IMR-90 (cell line): ENCODE measurements around the gene RAB38. TPM values are rescaled to one million over a fixed set of nuclear protein-coding genes. Genes with fewer than 3 reads are reported as not detected.

Experiments
- ATAC-seq: fragments of 200-7000 bp; cut with Tn5 transposase; 2 replicates; pipeline ENCODE4 v1.9.1; 2020; ENCODE audit warnings: low read depth, mild to moderate bottlenecking, moderate library complexity
- BruUV-seq: library from RNA; stranded (reverse); fragments of 400-500 nt; replicated peaks from 2 replicates; lab custom pipeline; 2021; lab: Mats Ljungman, UMichigan
- CTCF ChIA-PET: fragments of 300-600 bp; formaldehyde crosslinking; extraction: SDS; loops from one replicate; lab custom pipeline; 2021; ENCODE audit warnings: antibody characterized with exemption; lab: Yijun Ruan, JAX
- POLR2A ChIA-PET: fragments of 300-600 bp; sonication (Branson Sonifier 250); formaldehyde crosslinking; loops from one replicate; lab custom pipeline; 2022; ENCODE audit warnings: antibody characterized with exemption; ENCODE audit not compliant: unreplicated experiment; lab: Charles Lee
- DNase-seq: peaks from one replicate; pipeline ENCODE4 v3.0.0; 2013
- H2AFZ ChIP-seq: replicated peaks from 2 replicates; pipeline ENCODE3; 2013; ENCODE audit warnings: low read length, mild to moderate bottlenecking; ENCODE audit not compliant: poor library complexity
- H2AK5ac ChIP-seq: 2 replicates; pipeline ENCODE4 v1.6.1; 2013; ENCODE audit warnings: low read depth, low read length, inconsistent platforms
- H2AK9ac ChIP-seq: replicated peaks from 2 replicates; pipeline ENCODE3; 2013; ENCODE audit warnings: mild to moderate bottlenecking, low read depth, low read length, moderate library complexity; ENCODE audit not compliant: poor library complexity
- H2BK120ac ChIP-seq: 2 replicates; pipeline ENCODE4 v1.6.1; 2013; ENCODE audit warnings: low read depth, low read length, inconsistent platforms
- H2BK15ac ChIP-seq: 3 replicates; pipeline ENCODE4 v1.6.1; 2013; ENCODE audit warnings: low read depth, low read length, inconsistent platforms
- H2BK20ac ChIP-seq: 2 replicates; pipeline ENCODE4 v1.6.1; 2013; ENCODE audit warnings: low read depth, mild to moderate bottlenecking, inconsistent platforms, low read length, moderate library complexity
- H2BK5ac ChIP-seq: 2 replicates; pipeline ENCODE4 v1.6.1; 2013; ENCODE audit warnings: mild to moderate bottlenecking, low read depth, low read length, inconsistent platforms; ENCODE audit not compliant: poor library complexity, severe bottlenecking
- H3K14ac ChIP-seq: replicated peaks from 2 replicates; pipeline ENCODE4 v1.6.1; 2013; ENCODE audit warnings: low read depth, low read length, inconsistent platforms
- H3K18ac ChIP-seq: 2 replicates; pipeline ENCODE4 v1.6.1; 2013; ENCODE audit warnings: low read depth, low read length, control low read depth
- H3K23ac ChIP-seq: 2 replicates; pipeline ENCODE4 v1.6.1; 2013; ENCODE audit warnings: low read depth, low read length, inconsistent platforms
- H3K27ac ChIP-seq: 2 replicates; pipeline ENCODE4 v1.5.1; 2013; ENCODE audit warnings: mild to moderate bottlenecking, control low read depth, low read length; ENCODE audit not compliant: insufficient read depth
- H3K27me3 ChIP-seq: 2 replicates; pipeline ENCODE4 v1.6.1; 2013; ENCODE audit warnings: low read length; ENCODE audit not compliant: control insufficient read depth, insufficient read depth
- H3K36me3 ChIP-seq: 2 replicates; pipeline ENCODE4 v1.6.1; 2013; ENCODE audit warnings: low read length, mixed read lengths; ENCODE audit not compliant: control insufficient read depth, insufficient read depth
- H3K4ac ChIP-seq: 2 replicates; pipeline ENCODE4 v1.6.1; 2013; ENCODE audit warnings: low read depth, low read length, inconsistent platforms
- H3K4me1 ChIP-seq: 2 replicates; pipeline ENCODE4 v1.6.1; 2013; ENCODE audit warnings: low read length, mixed read lengths; ENCODE audit not compliant: control insufficient read depth, insufficient read depth
- H3K4me2 ChIP-seq: 2 replicates; pipeline ENCODE4 v1.6.1; 2013; ENCODE audit warnings: low read depth, mild to moderate bottlenecking, control low read depth, low read length, moderate library complexity
- H3K4me3 ChIP-seq: 2 replicates; pipeline ENCODE4 v1.5.1; 2013; ENCODE audit warnings: low read depth, mild to moderate bottlenecking, control low read depth, low read length, moderate library complexity; ENCODE audit not compliant: insufficient read depth
- H3K56ac ChIP-seq: 2 replicates; pipeline ENCODE4 v1.6.1; 2013; ENCODE audit warnings: low read length, inconsistent platforms; ENCODE audit not compliant: insufficient read depth; ENCODE audit errors: extremely low read depth
- H3K79me1 ChIP-seq, 2 experiments: 2 replicates each; pipeline ENCODE4 v1.6.1; 2013; ENCODE audit warnings: low read length in 2 of 2, inconsistent platforms in 1 of 2, low read depth in 1 of 2
- H3K9ac ChIP-seq: 2 replicates; pipeline ENCODE4 v1.6.1; 2013; ENCODE audit warnings: low read depth, low read length, control low read depth
- H3K9me1 ChIP-seq: 2 replicates; pipeline ENCODE4 v1.6.1; 2013; ENCODE audit warnings: low read length, inconsistent platforms; ENCODE audit not compliant: insufficient read depth
- H3K9me3 ChIP-seq: 2 replicates; pipeline ENCODE4 v1.6.1; 2013; ENCODE audit warnings: low read length; ENCODE audit not compliant: control insufficient read depth, insufficient read depth
- H4K20me1 ChIP-seq: 2 replicates; pipeline ENCODE4 v1.6.1; 2013; ENCODE audit warnings: low read length, inconsistent platforms; ENCODE audit not compliant: insufficient read depth
- H4K5ac ChIP-seq: 2 replicates; pipeline ENCODE4 v1.6.1; 2013; ENCODE audit warnings: mild to moderate bottlenecking, low read depth, low read length, control low read depth
- H4K8ac ChIP-seq, 2 experiments: 2 replicates each; pipeline ENCODE4 v1.6.1; 2013; ENCODE audit warnings: low read depth in 2 of 2, low read length in 2 of 2, control low read depth in 1 of 2, inconsistent platforms in 1 of 2
- H4K91ac ChIP-seq: 2 replicates; pipeline ENCODE4 v1.6.1; 2013; ENCODE audit warnings: low read depth, low read length, inconsistent platforms; ENCODE audit not compliant: insufficient read depth
- BHLHE40 ChIP-seq: fragments of 150-350 bp; IDR thresholded peaks from 2 replicates; pipeline ENCODE4 v1.6.1; 2016; ENCODE audit warnings: mild to moderate bottlenecking, low read depth, low read length
- CEBPB ChIP-seq: IDR thresholded peaks from 2 replicates; pipeline ENCODE4 v1.6.1; 2012; ENCODE audit warnings: low read depth, low read length, improper control_type of control experiment
- CHD1 ChIP-seq: IDR thresholded peaks from 2 replicates; pipeline ENCODE4 v1.6.1; 2012; ENCODE audit warnings: low read depth, low read length, improper control_type of control experiment
- CTCF ChIP-seq: conservative IDR thresholded peaks from 2 replicates; pipeline ENCODE4 v1.5.1; 2012; ENCODE audit warnings: mild to moderate bottlenecking, low read depth, low read length, improper control_type of control experiment
- ELK1 ChIP-seq: fragments of 150-350 bp; IDR thresholded peaks from 2 replicates; pipeline ENCODE4 v1.6.1; 2016; ENCODE audit warnings: low read depth, mild to moderate bottlenecking, low read length, moderate library complexity, borderline replicate concordance
- FOS ChIP-seq: fragments of 150-350 bp; IDR thresholded peaks from 2 replicates; pipeline ENCODE4 v1.6.1; 2016; ENCODE audit warnings: low read depth, low read length
- MXI1 ChIP-seq: IDR thresholded peaks from 2 replicates; pipeline ENCODE4 v1.6.1; 2012; ENCODE audit warnings: low read depth, mild to moderate bottlenecking, low read length, moderate library complexity, borderline replicate concordance
- POLR2A ChIP-seq: IDR thresholded peaks from 2 replicates; pipeline ENCODE4 v1.6.1; 2012; ENCODE audit warnings: mild to moderate bottlenecking, low read depth, low read length
- RAD21 ChIP-seq: IDR thresholded peaks from 2 replicates; pipeline ENCODE4 v1.6.1; 2012; ENCODE audit warnings: low read length, improper control_type of control experiment
- RCOR1 ChIP-seq: IDR thresholded peaks from 2 replicates; pipeline ENCODE4 v1.6.1; 2012; ENCODE audit warnings: mild to moderate bottlenecking, low read length, improper control_type of control experiment; ENCODE audit not compliant: insufficient replicate concordance
- RFX5 ChIP-seq: IDR thresholded peaks from 2 replicates; pipeline ENCODE4 v1.8.0; 2012; ENCODE audit warnings: low read depth, mild to moderate bottlenecking, low read length, moderate library complexity
- SMC3 ChIP-seq: fragments of 150-350 bp; IDR thresholded peaks from 2 replicates; pipeline ENCODE4 v1.6.1; 2016; ENCODE audit warnings: low read depth, mild to moderate bottlenecking, antibody characterized with exemption, low read length, moderate library complexity
- USF2 ChIP-seq: fragments of 150-350 bp; IDR thresholded peaks from 2 replicates; pipeline ENCODE4 v1.6.1; 2017; ENCODE audit warnings: mild to moderate bottlenecking, antibody characterized with exemption, low read length, low read depth
- WGBS, 2 experiments: methylation state at CpG; one replicate each; pipeline versions ENCODE4 v1.1.5 to v1.1.7; 2013; ENCODE audit warnings: missing lambda C conversion rate in 2 of 2; ENCODE audit not compliant: insufficient read length in 1 of 2; ENCODE audit errors: extremely low coverage in 2 of 2; 5-methylcytosine and 5-hydroxymethylcytosine counted together
- dilution Hi-C: fragments of 300-500 bp; cut with HindIII; formaldehyde crosslinking; loops from one replicate; pipeline ENCODE4 v1.14.3; 2018; ENCODE audit warnings: low sequenced_read_pairs; ENCODE audit not compliant: unreplicated experiment
- in situ Hi-C: fragments of 300-500 bp; cut with MboI; formaldehyde crosslinking; loops from 3 replicates; pipeline ENCODE4 v1.14.3; 2019; ENCODE audit warnings: low sequenced_read_pairs, inconsistent platforms, mixed read lengths
- intact Hi-C: fragments of 100-400 bp; cut with micrococcal nuclease; formaldehyde crosslinking; loops from 2 replicates; pipeline ENCODE4 v1.10.0; 2022
- polyA plus RNA-seq, 3 experiments: library from polyadenylated mRNA; depleted of rRNA; stranded (reverse); fragments of >200 nt; gene quantifications; 2 replicates each; pipeline ENCODE4 v1.2.3, GENCODE V29; 2012; ENCODE audit warnings: low replicate concordance in 1 of 3
- total RNA-seq: library from RNA; depleted of rRNA; stranded (reverse); fragments of >200 nt; gene quantifications from 2 replicates; pipeline ENCODE4 v1.2.3, GENCODE V29; 2012

Gene RAB38
- total and polyA plus RNA-seq, 2 of the 4 experiments (the other 2 are of a cell fraction) = 5.0 to 6.5 TPM

- H4K20me1 ChIP-seq = no peaks in the 10 kb centered on the region
- H2BK20ac ChIP-seq = no peak overlapping the region
- H3K4me2 ChIP-seq = no peak overlapping the region
- in situ Hi-C loops (no loop called here), intact Hi-C loops (no loop called here), dilution Hi-C loops (no loop called here)
- no peak overlapping the region for H4K8ac ChIP-seq
- H2BK15ac ChIP-seq = no peak overlapping the region
- H2AFZ ChIP-seq = no peak overlapping the region
- H3K14ac ChIP-seq = no peak overlapping the region
- ChIA-PET POLR2A (interaction anchor here (0.6 kb wide), 1 partner anchor 243 kb away, joined by 19 read pairs; no protein-coding TSS in a partner anchor), CTCF (no interaction called here)
- WGBS, 2 experiments = no CpG with 5 or more reads among the region's 2 CpGs
- no peak overlapping the region for H3K23ac ChIP-seq
- no peak overlapping the region for H3K18ac ChIP-seq
- no peaks in the 10 kb centered on the region for H3K9me1 ChIP-seq
- no peak overlapping the region for H2BK5ac ChIP-seq
- H4K5ac ChIP-seq = no peak overlapping the region
- no peak overlapping the region for H3K9ac ChIP-seq
- no peak overlapping the region for H2BK120ac ChIP-seq
- no peak overlapping the region for H3K27ac ChIP-seq
- no peak overlapping the region for H3K4ac ChIP-seq
- no peaks in the 10 kb centered on the region for H3K36me3 ChIP-seq
- H4K91ac ChIP-seq = no peak overlapping the region
- H3K9me3 ChIP-seq = no peaks in the 10 kb centered on the region
- H3K27me3 ChIP-seq = no peaks in the 10 kb centered on the region
- no TSS peak for BruUV-seq
- no peak for DNase-seq
- no peak for ATAC-seq
- no peak overlapping the region for H3K56ac ChIP-seq
- TF ChIP-seq RFX5 (no peak), ELK1 (no peak), RCOR1 (no peak), BHLHE40 (no peak), USF2 (no peak), POLR2A (no peak), FOS (no peak), CEBPB (no peak), SMC3 (no peak), CTCF (no peak), RAD21 (no peak), CHD1 (no peak), MXI1 (no peak)
- H3K4me3 ChIP-seq = no peak overlapping the region
- H3K79me1 ChIP-seq = no peaks in the 10 kb centered on the region
- no peak overlapping the region for H2AK5ac ChIP-seq
- no peak overlapping the region for H2AK9ac ChIP-seq
- no peaks in the 10 kb centered on the region for H3K4me1 ChIP-seq
Observed at GRCh38 chr11:88086297-88086696, 88.9 kb downstream of the RAB38 start.
